HG03378 (cell line): ENCODE results near the gene VEGFB.
A peak's percentile ranks its signal among the peaks of the same experiment; 100 is the strongest.

Source experiments
- ATAC-seq: cut with Tn5 transposase; IDR thresholded peaks from one replicate; pipeline ENCODE4 v1.9.1; 2021; ENCODE audit warnings: mild to moderate bottlenecking, moderate library complexity; ENCODE audit not compliant: unreplicated experiment

The VEGFB gene

GRCh38 chr11:64233913-64234586 lies at the start of gene VEGFB:
VEGFB (plus strand) TSS chr11:64234584; CDS start chr11:64234834, 250 bp downstream.
- no peak for ATAC-seq

- peak; percentile 19 for ATAC-seq
Measured at GRCh38 chr11:64185175-64185692, 49.1 kb upstream of the VEGFB start.

- peak; percentile 89 for ATAC-seq
Measured at GRCh38 chr11:64185693-64186491, 48.5 kb upstream of the VEGFB start, which contains the start of gene STIP1. STIP1 (plus strand) TSS chr11:64186171; CDS start chr11:64186262, 91 bp downstream.

- ATAC-seq, result no peak
Measured at GRCh38 chr11:64186492-64187165, 47.8 kb upstream of the VEGFB start.

GRCh38 chr11:64192434-64192833 lies 42.0 kb upstream of the VEGFB start:
- no peak for ATAC-seq

- no peak for ATAC-seq
Measured at GRCh38 chr11:64196626-64197025, 37.8 kb upstream of the VEGFB start.

- ATAC-seq, result no peak
Measured at GRCh38 chr11:64198511-64198910, 35.9 kb upstream of the VEGFB start.

GRCh38 chr11:64201543-64201942 lies 32.8 kb upstream of the VEGFB start:
- ATAC-seq, result no peak

- no peak for ATAC-seq
Measured at GRCh38 chr11:64202992-64203391, 31.4 kb upstream of the VEGFB start.

- ATAC-seq, result no peak
Measured at GRCh38 chr11:64203421-64204079, 30.8 kb upstream of the VEGFB start.

GRCh38 chr11:64204080-64204440 lies 30.3 kb upstream of the VEGFB start:
- no peak for ATAC-seq

GRCh38 chr11:64204464-64204989 lies 29.9 kb upstream of the VEGFB start:
- ATAC-seq, result no peak

GRCh38 chr11:64206457-64207255 lies 27.7 kb upstream of the VEGFB start, which contains the start of gene FERMT3:
FERMT3 (plus strand) TSS chr11:64206721; CDS start chr11:64207365, 644 bp downstream.
- ATAC-seq, result no peak

- ATAC-seq, result peak; percentile 35
Measured at GRCh38 chr11:64207256-64208085, 26.9 kb upstream of the VEGFB start.

GRCh38 chr11:64208086-64208795 lies 26.1 kb upstream of the VEGFB start:
- ATAC-seq, result no peak

- no peak for ATAC-seq
Measured at GRCh38 chr11:64208796-64209562, 25.4 kb upstream of the VEGFB start.

GRCh38 chr11:64209563-64209843 lies 24.9 kb upstream of the VEGFB start:
- ATAC-seq, result no peak
